ENCODE measurements around the gene CSNK1D.

DNA sequence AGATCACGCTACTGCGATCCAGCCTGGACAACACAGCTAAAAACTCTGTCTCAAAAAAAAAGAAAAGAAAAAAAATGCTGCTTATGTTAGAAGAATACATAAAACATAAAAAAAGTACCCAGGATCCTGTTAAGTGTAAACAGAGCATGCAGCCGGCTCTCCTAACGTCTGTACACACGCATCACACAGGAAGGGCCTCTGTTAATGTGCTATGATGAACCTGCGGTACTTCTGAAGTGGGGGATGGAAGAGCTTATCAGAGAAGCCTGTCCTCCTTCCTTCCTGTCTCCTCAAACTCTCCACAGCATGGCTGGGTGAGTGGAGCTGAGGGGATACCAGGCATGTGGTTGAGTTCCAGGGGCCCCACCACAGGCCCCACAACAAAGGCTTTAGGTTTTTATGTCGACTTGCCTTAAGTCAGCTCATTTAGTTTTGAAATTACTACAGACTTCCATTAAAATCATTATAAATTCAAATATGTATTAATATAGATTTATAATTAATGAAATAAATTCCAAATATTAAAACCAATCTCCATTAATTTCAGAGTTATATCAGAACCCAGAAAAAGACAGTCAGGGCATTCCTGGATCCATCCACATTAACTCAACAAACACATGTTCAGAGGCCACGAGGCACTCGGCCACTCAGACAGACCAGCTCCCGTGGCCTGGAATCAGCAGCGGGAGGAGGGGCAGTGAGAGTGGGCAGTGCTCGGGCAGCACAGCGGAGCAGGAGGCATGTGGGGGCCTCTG is 72.6 kb downstream of the CSNK1D start:
- TF ChIP-seq, protein P1, sequence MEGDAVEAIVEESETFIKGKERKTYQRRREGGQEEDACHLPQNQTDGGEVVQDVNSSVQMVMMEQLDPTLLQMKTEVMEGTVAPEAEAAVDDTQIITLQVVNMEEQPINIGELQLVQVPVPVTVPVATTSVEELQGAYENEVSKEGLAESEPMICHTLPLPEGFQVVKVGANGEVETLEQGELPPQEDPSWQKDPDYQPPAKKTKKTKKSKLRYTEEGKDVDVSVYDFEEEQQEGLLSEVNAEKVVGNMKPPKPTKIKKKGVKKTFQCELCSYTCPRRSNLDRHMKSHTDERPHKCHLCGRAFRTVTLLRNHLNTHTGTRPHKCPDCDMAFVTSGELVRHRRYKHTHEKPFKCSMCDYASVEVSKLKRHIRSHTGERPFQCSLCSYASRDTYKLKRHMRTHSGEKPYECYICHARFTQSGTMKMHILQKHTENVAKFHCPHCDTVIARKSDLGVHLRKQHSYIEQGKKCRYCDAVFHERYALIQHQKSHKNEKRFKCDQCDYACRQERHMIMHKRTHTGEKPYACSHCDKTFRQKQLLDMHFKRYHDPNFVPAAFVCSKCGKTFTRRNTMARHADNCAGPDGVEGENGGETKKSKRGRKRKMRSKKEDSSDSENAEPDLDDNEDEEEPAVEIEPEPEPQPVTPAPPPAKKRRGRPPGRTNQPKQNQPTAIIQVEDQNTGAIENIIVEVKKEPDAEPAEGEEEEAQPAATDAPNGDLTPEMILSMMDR (IDR thresholded peaks at IDR 0.05): no peak
- TF ChIP-seq POLR2A (IDR thresholded peaks at IDR 0.05): no peak
- TF ChIP-seq EP300 (IDR thresholded peaks at IDR 0.05): no peak

Measured in ovary (tissue), 3 donors.